ENCODE measurements around the gene SYNE4. TPM values are rescaled to one million over a fixed set of nuclear protein-coding genes. Genes with fewer than 3 reads are reported as not detected.

The SYNE4 gene
- polyA plus RNA-seq, 10 donors = 0.12 to 1.0 (median 0.46) TPM; not detected in 1

DNA sequence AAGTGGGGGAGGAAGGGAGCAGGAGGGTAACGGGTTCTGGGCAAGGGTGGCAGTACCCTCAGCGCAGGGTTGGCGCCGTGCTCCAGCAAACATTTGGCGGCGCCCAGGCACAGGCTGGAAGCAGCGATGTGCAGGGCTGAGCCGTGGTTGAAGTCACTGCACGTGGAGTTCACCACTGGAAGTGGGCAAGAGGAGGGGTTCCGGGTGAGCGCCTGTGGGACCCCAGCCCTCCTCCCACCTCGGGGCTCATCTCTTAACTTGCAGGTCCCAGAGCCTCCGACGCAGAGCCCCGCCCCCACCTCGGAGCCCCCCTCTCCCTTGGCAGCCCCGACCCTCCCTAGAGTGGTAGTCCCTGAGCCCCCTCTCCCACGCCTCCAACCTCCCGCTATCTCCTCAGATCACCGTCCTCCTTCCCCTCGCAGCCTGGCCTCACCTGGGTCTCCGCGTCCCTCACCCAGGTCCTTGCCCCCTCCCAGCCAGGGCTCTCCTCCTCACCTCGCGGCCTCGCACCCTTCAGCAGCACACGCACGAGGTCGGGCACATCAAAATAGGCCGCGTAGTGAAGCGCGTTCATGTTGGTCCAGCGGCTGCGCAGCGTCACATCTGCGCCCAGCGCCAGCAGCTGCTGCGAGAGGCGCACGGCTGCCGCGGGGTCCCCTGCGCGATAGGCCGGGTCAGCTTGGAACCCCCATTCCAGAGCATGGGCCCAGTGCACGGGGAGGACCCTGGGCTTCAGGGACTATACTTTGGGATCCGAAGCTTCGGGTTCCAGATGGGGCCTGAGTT, 17.7 kb upstream of the SYNE4 start:
- DNase-seq = no peak

DNA sequence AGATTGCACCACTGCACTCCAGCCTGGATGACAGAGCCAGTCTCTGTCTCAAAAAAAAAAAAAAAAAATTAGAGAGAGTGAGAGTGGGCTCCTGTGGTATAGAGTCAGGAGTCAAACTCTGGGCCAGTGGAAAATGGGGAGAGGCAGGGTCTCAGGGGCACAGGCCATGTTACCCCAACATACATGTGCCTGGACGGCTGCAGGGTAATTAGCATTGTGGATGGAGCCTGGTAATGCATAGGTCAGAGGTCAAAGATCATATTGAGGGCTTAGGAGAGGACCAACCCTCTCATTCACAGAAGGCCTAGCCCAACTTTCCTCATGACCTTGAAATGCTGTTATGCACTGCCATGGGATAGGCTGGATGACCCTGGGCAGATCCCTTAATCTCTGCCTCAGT, 16.9 kb upstream of the SYNE4 start:
- no peak for DNase-seq

DNA sequence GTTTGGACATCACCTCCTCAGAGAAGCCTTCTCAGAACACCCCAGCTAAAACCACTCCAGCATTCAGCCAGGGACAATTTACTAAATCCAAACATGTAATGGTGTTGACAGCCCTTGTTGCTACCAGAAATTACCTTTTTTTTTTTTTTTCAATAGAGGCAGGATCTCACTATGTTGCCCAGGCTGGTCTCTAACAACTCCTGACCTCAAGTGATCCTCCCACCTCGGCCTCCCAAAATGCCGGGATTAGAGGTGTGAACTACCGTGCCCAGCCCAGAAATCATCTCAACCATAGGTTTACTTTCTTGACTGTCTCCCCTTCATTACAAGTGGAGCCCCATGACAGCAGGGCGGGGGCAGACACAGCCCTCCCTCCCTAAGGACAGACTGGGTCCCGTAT, 14.8 kb upstream of the SYNE4 start:
- no peak for DNase-seq

DNA sequence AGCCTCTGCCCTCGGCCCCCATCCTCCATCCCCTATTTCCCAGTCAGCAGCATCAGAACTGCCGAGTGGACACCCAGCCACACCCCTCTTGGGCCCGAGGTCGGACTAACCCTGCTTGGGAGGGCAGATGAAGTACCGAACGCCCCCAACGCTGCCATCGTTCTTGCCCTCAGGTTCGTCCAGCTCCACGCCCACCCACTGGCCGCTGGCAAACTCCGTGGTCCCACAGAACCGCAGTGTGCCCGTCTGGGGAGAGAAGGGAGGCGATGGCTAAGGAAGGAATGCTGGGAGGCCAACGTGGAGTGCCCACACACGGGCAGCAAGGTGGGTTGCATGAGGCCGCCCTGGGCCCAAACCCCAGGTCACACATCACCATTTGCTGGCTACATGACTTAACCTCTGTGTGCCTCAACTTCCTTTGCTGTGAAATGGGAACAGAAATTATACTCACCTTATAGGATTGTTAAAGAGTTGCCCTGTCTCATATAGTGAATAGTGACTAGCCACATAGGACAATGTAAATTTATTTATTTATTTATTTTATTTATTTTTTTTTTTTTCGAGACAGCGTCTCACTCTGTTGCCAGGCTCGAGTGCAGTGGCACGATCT, 10.6 kb upstream of the SYNE4 start:
- DNase-seq = no peak

DNA sequence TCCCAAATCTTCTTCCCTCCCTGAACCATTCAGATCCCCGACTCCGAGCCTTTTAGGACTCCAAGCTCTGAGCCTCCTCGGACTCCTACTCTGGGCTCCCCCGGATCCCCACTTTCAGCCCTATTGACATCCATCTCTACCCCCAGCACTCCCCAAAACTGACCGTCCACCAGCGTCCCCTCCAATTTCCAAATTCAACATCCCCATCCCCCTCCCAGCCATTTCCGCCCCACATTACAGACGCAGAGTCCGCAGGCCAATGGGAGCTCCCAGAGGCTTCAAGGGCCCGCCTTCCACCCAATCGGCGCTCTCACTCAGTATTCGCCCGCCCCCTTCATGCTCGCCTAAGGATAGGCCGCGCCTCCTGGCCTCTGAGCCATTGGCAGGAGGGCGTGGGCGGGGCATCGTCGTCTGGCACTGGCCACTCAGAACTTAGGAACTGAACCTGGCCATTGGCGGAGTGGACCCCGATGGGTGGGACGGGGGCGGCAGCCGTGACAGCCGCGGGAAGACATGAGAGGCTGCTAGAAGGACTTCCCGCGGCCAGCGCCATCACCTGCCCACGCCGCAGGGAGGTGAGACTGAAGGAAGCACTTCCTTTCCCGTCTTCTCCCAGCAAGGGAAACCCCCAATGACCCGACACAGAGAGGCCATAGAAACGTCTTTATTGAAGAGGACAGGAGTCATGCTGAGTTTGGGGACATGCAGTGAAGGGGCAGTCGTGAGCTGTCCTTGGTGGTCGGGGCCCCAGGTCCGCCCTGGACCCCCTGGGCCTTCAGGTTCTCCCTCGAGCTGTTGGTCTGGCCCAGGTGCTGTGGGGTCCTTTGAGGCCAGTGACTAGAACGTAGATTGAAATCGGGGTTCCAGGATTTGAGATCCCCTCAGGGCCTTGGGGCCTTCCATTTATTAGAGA, 5.7 kb upstream of the SYNE4 start, which contains the start of gene ALKBH6:
Gene ALKBH6, minus strand, starts transcription at position 202 of the 913 bp plus-strand sequence. CDS start 816 bp downstream, outside the sequence.
- DNase-seq = peak; percentile 98 to 100 (median 99)

DNA sequence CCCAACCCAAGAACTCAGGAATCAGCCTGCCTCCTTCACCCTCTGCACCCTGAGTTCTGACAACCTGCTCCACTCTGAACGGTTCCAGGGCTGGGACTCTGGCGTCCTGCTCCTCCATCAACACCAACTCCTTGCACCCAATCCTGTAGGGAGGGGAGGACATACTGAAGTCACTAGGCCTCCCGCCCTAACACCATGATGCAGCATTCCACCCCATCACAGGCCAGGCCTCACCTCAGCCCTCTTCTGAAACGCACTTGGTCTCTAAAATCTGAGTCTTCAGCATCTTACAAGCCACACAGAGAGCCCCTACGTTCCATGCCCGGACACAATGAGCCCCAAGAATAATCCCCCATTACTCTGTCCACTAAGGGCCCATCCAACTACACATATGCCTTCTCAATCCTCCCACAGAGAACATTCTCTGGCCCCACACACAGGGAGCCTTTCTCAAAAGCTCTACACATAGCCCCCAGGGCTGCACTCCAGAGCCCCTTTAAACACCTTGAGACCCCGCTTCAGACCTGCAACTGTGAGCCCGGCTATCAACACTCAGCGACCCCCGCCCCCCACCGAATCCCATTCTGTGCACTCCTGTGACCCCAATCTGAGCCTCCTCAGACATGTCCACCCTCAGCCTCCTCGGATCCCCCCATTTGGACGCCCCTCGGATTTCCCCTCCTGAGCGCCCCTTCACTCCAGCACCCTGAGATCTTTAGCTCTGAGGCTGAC, 4.8 kb upstream of the SYNE4 start:
- no peak for DNase-seq

DNA sequence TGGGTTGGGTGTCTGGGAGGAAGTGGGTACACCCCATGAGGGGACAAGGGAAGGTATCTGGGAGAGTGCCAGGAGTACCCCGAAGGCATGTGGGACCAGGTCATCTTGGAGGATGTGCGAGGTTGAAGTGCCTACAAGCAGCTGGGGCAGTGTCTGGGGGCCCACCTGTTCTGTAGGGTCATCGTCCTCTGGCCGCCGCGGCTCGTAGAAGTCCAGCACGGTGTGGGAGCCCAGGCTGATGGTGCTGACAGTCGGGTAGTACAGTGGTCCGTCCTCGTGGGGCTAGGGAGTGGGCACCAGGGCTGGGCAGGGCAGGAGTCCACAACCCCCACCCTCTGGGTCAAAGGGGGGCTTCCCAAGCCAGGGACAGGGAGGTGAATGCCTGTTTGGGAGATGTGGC, 1.8 kb upstream of the SYNE4 start:
- DNase-seq = no peak

DNA sequence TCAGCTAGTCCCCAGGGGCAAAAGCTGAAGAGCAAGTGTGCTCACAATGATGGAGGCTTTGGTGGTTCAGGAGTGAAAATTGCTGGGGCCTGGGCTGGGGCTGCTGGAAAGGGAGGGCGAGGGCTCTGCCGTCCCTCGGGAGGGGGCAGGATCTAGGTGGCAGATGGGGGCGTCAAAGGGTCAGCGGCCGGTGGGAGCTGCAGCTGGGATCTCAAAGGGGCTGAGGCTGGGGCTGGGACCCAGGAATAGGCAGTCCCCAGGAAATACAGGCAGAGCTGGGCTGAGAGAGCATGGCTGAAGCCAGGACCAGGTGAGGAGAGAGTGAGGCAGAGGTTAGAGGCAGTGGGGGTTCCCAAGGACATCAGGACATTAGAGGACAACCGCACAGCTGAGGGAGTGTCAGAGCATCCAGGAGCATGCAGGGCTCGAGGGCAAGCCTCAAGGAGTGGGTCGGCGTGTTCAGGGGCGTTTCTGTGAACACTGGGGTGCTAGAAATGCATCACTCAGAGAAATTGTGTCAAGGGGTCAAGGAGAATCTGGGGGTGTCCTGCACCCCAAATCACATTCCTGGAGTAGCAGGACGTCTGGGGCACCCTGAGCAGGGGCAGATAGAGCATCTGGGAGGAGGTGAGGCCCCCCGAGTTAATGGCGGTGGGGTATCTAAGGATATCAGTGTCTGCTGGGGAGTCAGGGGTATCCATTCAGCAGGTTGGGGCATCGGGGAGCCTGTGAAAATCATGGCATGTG, 1.2 kb upstream of the SYNE4 start:
- DNase-seq = no peak

DNA sequence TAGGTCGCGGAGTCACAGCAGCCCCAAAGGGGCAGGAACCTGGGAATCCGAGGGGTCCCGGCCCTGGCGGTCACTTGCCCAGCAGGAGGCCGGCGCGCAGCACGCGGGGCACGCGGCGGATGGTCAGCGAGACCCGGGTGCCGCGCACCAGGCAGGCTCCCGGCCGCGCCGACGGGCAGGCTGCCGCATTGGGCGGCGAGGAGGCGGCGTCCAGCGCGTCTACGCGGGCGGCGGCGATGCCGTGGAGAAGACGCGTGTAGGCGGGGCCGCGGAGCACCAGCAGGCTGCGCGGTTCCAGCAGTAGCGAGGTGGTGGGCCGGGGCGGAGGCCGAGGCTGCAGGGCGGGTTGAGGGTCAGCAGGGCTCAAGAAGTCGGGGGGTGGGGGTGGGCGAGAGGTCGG, 607 bp upstream of the SYNE4 start:
- DNase-seq = peak; percentile 43 to 82 (median 76)

DNA sequence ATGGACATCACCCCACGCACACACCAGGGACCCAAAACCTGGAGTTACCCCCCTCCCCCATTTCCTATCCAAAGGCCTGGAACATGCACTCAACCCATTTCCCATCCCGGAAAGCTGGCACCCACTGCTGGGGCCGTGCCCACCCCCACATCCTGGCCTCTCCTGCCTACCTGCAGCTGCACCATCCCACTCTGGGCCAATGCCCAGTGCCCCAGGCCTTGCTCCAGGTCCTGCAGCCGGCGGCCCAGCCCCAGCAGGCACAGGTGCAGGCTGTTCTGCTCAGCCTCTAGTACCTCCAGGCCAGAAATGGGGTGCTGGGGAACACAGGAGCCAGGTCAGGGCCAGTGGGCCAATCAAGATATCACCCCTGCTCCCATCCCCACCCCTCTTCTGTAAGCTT, 1.7 kb downstream of the SYNE4 start:
- DNase-seq = no peak

DNA sequence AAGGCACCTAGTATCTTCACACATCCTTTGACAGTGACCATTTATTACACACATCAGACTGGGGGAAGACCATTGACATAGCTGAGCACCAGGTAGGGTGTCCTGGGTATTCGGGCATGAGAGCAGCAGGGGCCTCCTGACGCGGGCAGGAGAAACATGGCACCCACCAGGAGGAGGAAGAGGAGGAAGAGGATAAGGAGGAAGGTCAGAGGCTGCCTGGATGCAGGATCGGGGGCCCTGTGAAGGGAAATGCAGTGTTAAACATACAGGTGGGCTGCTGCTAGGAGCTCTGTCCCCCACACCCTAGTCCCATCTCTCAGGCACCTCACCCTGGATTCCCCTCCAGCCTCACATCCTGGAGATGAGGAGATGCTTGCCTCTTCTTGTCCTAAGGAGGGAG, 5.3 kb downstream of the SYNE4 start:
- DNase-seq = no peak

DNA sequence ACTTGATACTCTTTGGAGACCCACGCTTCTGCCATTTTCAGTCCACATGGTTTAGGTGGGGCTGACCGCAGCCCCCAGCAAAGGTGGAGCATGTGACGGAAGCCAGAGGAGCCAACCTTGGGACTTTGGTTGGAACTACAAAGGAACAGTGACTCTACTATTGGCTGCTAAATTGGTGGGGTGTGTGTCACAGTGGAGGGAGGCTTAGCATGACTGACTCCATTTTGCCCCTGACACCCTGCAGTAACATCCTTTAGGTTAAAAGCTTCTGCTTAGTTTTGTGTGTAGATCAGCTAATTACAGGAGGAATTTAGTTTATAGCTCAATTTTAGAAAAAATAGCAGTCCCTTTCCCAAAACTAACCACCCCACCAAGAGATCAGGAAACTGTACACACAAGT, 7.0 kb downstream of the SYNE4 start:
- DNase-seq = no peak

DNA sequence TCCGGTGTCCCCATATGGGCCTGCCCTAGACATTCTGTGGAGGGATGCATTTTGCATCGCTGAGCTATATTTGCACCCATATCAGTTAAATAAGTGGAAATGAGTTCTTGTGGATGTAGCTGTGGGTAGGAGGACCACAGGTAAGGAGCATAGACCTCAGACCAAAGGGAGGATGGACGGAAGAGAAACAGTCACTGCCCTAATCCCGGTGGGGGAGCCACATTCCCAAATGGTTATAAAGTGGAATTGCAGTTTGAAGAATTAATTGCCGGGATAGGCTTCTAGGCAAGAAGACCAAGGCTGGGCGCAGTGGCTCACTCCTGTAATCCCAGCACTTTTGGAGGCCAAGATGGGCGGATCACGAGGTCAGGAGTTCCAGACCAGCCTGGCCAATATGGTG, 11.8 kb downstream of the SYNE4 start:
- DNase-seq = no peak

DNA sequence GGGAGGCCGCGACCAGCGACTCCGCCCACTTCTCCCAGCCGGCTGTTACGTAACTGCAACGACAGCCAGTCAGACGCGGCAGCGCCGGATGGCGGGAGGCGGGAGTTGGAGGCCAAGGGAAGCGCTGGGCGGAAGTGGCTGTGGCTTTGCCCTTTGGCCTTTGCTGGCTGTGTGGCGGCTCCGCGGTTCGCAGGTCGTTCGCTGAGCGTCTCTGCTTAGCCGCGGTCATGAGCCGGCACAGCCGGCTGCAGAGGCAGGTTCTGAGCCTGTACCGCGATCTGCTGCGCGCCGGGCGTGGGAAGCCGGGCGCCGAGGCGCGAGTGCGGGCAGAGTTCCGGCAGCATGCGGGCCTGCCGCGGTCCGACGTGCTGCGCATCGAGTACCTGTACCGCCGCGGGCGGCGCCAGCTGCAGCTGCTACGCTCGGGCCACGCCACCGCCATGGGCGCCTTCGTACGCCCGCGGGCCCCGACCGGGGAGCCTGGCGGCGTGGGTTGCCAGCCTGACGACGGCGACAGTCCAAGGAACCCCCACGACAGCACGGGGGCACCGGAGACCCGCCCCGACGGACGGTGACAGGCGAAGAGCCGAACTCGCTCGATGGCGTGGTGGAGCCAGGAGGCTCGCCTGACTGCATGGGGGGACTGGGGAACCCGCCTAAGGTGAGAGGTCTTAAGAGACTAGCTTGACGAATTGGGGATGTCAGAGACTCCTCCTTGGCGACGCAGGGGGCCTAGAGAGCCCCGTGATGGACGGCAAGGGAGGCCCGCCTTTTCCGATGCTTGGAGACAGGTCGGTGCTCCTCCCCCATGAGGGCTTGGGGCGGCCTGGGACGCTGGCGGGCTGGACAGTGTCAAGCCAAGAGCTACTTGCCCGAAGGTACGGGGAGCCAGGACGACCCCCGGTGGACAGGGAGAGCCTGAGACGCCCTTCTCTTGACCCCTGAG, 13.3 kb downstream of the SYNE4 start, which contains the start of gene SDHAF1:
Gene SDHAF1, plus strand, starts transcription at position 141 of the 946 bp plus-strand sequence. Its CDS starts 87 bp downstream, at position 228.
- DNase-seq = peak; percentile 91 to 97 (median 94)

DNA sequence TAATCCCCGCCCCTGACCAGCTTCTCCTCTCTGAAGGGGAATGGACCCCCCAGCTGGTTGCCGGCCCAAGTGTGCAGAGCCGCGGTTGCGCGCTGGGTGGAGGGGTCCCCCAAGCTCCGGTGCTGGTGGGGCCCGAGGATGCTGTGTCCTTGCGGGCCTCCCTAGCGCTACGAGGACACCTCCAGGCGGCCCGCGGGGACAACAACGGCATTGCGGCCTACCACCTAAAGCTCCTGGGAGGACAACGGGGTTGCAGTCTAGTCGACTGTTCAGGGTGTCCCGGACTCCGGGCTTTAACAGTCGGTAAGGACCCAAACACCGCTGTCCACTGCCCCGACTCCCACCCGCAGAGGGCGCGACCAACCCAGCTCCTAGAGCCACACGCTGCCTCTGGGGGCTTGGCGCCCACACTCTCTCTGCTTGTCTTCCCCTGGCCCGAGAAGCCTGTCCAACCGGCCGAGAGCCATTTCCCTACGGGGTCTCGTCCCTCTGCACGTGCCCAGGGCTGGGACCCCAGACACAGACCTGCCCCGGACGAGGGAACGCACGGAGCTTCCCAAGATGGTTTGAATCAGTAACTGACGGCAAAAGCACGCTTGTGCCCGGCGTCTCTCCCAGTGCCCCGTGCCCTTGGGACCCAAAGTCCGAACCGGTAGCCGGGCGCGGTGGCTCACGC, 14.6 kb downstream of the SYNE4 start:
- peak in 1 of 3 donors; percentile 48 for DNase-seq

DNA sequence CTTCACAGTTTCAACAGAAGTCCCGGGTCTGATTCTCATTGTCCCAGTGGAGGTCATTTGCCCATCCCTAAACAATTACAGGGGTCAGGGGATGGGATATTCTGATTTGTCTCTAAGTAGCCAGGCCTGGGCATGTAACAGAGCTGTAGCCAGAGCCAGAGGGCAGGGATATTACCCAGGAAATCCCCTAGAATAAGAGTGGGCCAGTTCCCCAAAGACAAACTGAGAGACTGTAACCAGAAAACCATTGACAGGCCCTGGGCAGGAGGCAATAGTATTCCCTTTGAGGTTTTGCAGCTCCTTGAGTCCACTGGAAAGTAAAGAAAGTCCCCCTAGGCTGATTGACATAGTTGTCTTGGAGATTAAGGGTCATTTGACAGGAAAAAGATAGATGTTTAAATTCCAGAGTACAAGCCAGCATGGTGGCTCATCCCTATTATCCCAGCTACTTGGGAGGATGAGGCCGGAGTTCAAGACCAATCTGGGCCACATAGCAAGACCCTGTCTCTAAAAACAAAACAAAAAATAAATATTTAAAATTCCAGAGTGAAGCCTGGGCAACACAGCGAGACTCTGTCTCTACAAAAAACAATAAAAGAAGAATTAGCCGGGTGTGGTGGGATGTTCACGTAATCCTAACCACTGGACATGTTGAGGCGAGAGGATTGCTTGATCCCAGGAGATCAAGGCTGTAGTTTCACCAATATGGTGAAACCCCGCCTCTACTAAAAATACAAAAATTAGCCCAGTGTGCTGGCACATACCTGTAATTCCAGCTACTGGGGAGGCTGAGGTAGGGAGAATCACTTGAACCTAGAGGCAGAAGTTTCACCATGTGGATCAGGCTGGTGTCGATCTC, 15.5 kb downstream of the SYNE4 start:
- DNase-seq = no peak

DNA sequence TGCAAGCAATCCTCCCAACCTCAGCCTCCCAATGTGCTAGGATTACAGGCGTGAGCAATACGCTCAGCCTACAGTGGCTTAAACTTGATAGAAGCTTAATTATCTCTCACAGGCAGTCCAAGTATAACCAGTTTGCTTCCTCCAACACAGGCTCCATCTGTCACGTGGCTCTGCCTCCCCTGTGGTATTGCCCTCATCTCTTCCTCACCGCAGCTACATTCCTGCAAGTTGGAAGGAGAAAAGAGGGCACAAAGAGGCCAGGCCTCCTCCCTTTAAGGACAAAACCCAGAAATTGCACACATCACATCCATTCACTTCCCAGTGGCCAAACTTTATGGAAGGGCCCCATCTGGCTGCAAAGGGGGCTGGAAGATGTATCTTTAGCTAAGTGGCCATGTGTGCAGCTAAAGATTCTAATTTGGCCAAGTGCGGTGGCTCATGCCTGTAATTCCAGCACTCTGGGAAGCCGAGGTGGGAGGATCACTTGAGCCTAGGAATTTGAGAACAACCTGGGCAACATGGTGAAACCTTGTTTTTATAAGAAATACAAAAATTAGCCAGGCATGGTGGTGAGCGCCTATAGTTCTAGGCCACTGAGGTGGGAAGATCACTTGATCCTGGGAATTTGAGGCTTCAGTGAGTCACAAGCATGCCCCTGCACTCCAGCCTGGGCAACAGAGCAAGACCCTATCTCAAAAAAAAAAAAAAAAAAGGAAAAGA, 16.7 kb downstream of the SYNE4 start:
- DNase-seq = no peak

Measured in muscle of back (tissue), 11 donors.